SK-N-SH treated with all-trans-retinoic acid at 6 μM for 48 hours (cell line): Measurements from ENCODE around the gene NLRX1.

Experiments
- OSR1 ChIP-seq: fragments of 250-450 bp; sonication (Bioruptor Pico); IDR thresholded peaks from 2 replicates; pipeline ENCODE4 v1.8.0; 2022; ENCODE audit warnings: moderate library complexity, mild to moderate bottlenecking, inconsistent platforms
- PATZ1 ChIP-seq: fragments of 250-450 bp; sonication (Bioruptor Pico); IDR thresholded peaks from 2 replicates; pipeline ENCODE4 v1.8.0; 2020; ENCODE audit warnings: mild to moderate bottlenecking, moderate library complexity, borderline replicate concordance
- ZC3H10 ChIP-seq: fragments of 250-450 bp; sonication (Bioruptor Pico); IDR thresholded peaks from 2 replicates; pipeline ENCODE4 v1.5.1; 2021; ENCODE audit warnings: mild to moderate bottlenecking, moderate library complexity
- ZFP3 ChIP-seq: fragments of 250-450 bp; sonication (Bioruptor Pico); IDR thresholded peaks from 2 replicates; pipeline ENCODE4 v1.5.0; 2020; ENCODE audit warnings: mild to moderate bottlenecking, moderate library complexity
- ZFP30 ChIP-seq: fragments of 450-650 bp; formaldehyde crosslinking; IDR thresholded peaks from 2 replicates; pipeline ENCODE4 v1.5.0; 2022; ENCODE audit warnings: mild to moderate bottlenecking, moderate library complexity
- ZNF565 ChIP-seq: fragments of 450-650 bp; formaldehyde crosslinking; conservative IDR thresholded peaks from 2 replicates; pipeline ENCODE4 v1.5.0; 2020; ENCODE audit warnings: low read depth, mild to moderate bottlenecking, moderate library complexity

DNA sequence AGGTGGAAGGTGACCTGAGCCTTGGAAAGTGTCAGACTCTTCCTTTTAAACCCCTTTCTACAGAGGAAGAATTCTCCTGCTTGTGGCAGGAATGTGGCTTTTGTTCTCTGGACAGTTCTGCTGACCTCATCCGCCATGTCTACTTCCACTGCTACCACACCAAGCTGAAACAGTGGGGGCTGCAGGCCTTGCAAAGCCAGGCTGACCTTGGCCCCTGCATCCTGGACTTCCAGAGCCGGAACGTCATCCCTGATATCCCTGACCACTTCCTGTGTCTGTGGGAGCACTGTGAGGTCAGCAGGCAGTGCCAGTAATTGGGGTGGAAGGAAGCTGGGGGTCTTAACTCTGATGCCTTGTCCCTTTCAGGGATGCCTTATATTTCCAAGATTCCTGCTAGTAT is 37.9 kb upstream of the NLRX1 start:
- TF ChIP-seq ZFP3 (CRISPR knock-in tag) (no peak), ZFP30 (CRISPR knock-in tag) (no peak), ZNF565 (no peak), ZC3H10 (CRISPR knock-in tag) (no peak), PATZ1 (CRISPR knock-in tag) (no peak), OSR1 (no peak)
